Smooth muscle cell (in vitro differentiated cells): ENCODE measurements around the gene SCGB3A2. TPM values are rescaled to one million over a fixed set of nuclear protein-coding genes. Genes with fewer than 3 reads are reported as not detected.
"Not testable (repeated sequence)": the region's sequence is repeated elsewhere in the genome, so short reads cannot be mapped to it uniquely, and the experiment has no call there.

Experiments
- DNase-seq: peaks from one replicate; lab custom pipeline; 2025; ENCODE audit not compliant: unreplicated experiment; lab: John Stamatoyannopoulos, UW
- H2AFZ ChIP-seq: fragments of 200-600 bp; sonication (generic); 2 replicates; pipeline ENCODE4 v1.6.0; 2016; ENCODE audit warnings: antibody characterized with exemption, low read depth, mild to moderate bottlenecking
- H3F3A ChIP-seq: fragments of 200-600 bp; sonication (generic); 2 replicates; pipeline ENCODE4 v1.6.0; 2017; ENCODE audit warnings: antibody characterized with exemption, low read depth
- H3K27ac ChIP-seq: fragments of 200-600 bp; sonication (generic); 2 replicates; pipeline ENCODE4 v1.5.1; 2016; ENCODE audit warnings: low read depth, mild to moderate bottlenecking
- H3K27me3 ChIP-seq: fragments of 200-600 bp; sonication (generic); 2 replicates; pipeline ENCODE4 v1.6.1; 2016; ENCODE audit warnings: low read depth, mild to moderate bottlenecking
- H3K36me3 ChIP-seq: fragments of 200-600 bp; sonication (generic); 2 replicates; pipeline ENCODE4 v1.5.1; 2016; ENCODE audit warnings: low read depth
- H3K4me1 ChIP-seq: fragments of 200-600 bp; sonication (generic); 2 replicates; pipeline ENCODE4 v1.5.1; 2016; ENCODE audit warnings: low read depth
- H3K4me2 ChIP-seq: fragments of 200-600 bp; sonication (generic); 2 replicates; pipeline ENCODE4 v1.6.0; 2016; ENCODE audit warnings: mild to moderate bottlenecking
- H3K4me3 ChIP-seq: fragments of 200-600 bp; sonication (generic); 2 replicates; pipeline ENCODE4 v1.5.1; 2016; ENCODE audit warnings: mild to moderate bottlenecking
- H3K79me2 ChIP-seq: fragments of 200-600 bp; sonication (generic); 2 replicates; pipeline ENCODE4 v1.6.0; 2016; ENCODE audit warnings: low read depth, mild to moderate bottlenecking
- H3K9ac ChIP-seq: fragments of 200-600 bp; sonication (generic); 2 replicates; pipeline ENCODE4 v1.6.0; 2016; ENCODE audit warnings: low read depth
- H3K9me3 ChIP-seq: fragments of 200-600 bp; sonication (generic); replicated peaks from 2 replicates; pipeline ENCODE4 v1.5.1; 2016; ENCODE audit warnings: low read depth
- H4K20me1 ChIP-seq: fragments of 200-600 bp; sonication (generic); 2 replicates; pipeline ENCODE4 v1.6.0; 2016; ENCODE audit warnings: low read depth
- CTCF ChIP-seq: fragments of 200-600 bp; sonication (generic); IDR thresholded peaks from 2 replicates; pipeline ENCODE4 v1.5.1; 2017; ENCODE audit warnings: borderline replicate concordance, mild to moderate bottlenecking, antibody characterized with exemption; ENCODE audit not compliant: insufficient read depth, poor library complexity, severe bottlenecking
- WGBS: methylation state at CpG from one replicate; pipeline ENCODE4 v1.1.7; 2016; ENCODE audit warnings: low lambda C conversion rate; 5-methylcytosine and 5-hydroxymethylcytosine counted together
- polyA plus RNA-seq: library from polyadenylated mRNA; unstranded; fragments of >200 nt; fragmentation: Nextera tagmentation; extraction: Ambion mirVana; gene quantifications from 2 replicates; pipeline ENCODE4 v1.2.1, GENCODE V29; 2016
- total RNA-seq: library from RNA; depleted of rRNA; stranded (reverse); fragments of >200 nt; gene quantifications from 2 replicates; pipeline ENCODE4 v1.2.3, GENCODE V29; 2014

The SCGB3A2 gene
- total and polyA plus RNA-seq, 2 experiments from 2014 or later = 2.3 to 3.9 TPM

- 16% methylated on average over 18 of the region's 18 CpGs for WGBS
- H3K9ac ChIP-seq, H3K27ac ChIP-seq, DNase-seq, H3K36me3 ChIP-seq, H3K9me3 ChIP-seq, H4K20me1 ChIP-seq, H3K4me2 ChIP-seq, H3F3A ChIP-seq, H2AFZ ChIP-seq, H3K79me2 ChIP-seq, H3K4me3 ChIP-seq: not testable (repeated sequence)
- Histone ChIP-seq H3K4me1 (peaks cover 13% of the 10 kb centered on the region), H3K27me3 (peaks cover 88% of the 10 kb centered on the region)
Measured at GRCh38 chr5:147871980-147872549, 6.4 kb upstream of the SCGB3A2 start.

DNA sequence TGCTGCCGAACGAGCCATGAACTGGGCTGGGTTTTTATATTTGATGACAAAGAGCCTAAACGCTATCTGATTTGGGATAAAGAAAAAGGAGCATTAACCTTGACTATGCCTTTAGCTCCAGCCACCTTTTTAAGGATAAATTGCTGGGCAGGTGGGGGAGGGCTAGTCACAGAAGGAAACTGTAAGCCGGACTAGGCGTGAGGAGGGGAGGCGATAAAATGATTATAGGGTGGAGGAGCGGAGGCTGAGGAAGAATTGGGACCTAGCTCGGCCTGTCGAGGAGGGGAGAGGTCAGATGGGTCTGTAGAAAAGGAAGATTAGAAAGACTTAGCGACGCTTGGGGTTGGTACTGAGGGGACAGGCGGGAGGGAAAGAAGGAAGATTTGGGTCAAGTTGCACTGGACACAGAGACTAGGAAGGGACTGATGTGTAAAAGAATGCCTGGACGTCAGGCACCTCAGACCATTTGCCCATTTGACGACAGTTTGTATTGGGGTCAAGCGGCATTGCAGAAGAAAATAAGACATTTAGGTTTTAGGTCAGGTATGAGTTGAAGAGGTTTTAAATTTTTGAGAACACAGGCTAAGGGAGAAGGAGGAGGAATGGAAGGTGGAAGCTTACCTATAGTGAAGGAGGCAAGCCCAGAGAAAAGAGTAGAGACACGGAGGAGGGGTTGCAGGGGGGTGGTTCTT is 5.6 kb upstream of the SCGB3A2 start:
- WGBS = 4% methylated on average over 16 of the region's 16 CpGs
- not testable (repeated sequence) for H2AFZ ChIP-seq, H4K20me1 ChIP-seq, H3K9ac ChIP-seq, H3F3A ChIP-seq, H3K9me3 ChIP-seq, H3K27ac ChIP-seq, H3K36me3 ChIP-seq, DNase-seq, H3K79me2 ChIP-seq
- H3K4me1 ChIP-seq = peaks cover 13% of the 10 kb centered on the region
- H3K4me3 ChIP-seq = peak overlapping the region; percentile 8
- peaks cover 90% of the 10 kb centered on the region for H3K27me3 ChIP-seq
- peak overlapping the region; percentile 6 for H3K4me2 ChIP-seq

DNA sequence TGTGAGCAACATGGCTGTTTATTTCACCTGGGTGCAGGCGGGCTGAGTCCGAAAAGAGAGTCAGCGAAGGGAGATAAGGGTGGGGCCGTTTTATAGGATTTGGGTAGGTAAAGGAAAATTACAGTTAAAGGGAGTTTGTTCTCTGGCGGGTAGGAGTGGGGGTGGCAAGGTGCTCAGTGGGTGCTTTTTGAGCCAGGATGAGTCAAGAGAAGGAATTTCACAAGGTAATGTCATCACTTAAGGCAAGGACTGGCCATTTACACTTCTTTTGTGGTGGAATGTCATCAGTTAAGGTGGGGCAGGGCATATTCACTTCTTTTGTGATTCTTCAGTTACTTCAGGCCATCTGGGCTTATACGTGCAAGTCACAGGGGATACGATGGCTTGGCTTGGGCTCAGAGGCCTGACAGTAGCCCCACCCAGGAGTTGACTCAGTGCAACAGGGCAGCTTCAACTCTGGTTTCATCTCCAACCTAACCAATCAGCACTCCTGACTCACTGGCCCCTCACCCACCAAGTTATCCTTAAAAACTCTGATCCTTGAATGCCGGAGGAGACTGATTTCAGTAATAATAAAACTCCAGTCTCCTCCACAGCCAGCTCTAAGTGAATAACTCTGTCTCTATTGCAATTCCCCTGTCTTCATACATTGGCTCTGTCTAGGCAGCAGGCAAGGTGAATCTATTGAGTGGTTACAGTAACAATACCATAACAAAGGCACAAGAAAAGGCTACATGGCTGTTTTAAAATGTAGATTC is 4.2 kb upstream of the SCGB3A2 start:
- not testable (repeated sequence) for H4K20me1 ChIP-seq, H3K4me1 ChIP-seq, H3K4me3 ChIP-seq, H3F3A ChIP-seq, H3K79me2 ChIP-seq, H3K9me3 ChIP-seq, H2AFZ ChIP-seq, H3K36me3 ChIP-seq, H3K9ac ChIP-seq, H3K4me2 ChIP-seq, DNase-seq
- Histone ChIP-seq H3K27ac (peak overlapping the region; percentile 34), H3K27me3 (peaks cover 91% of the 10 kb centered on the region)
- WGBS = 9% methylated on average over 8 of the region's 8 CpGs

DNA sequence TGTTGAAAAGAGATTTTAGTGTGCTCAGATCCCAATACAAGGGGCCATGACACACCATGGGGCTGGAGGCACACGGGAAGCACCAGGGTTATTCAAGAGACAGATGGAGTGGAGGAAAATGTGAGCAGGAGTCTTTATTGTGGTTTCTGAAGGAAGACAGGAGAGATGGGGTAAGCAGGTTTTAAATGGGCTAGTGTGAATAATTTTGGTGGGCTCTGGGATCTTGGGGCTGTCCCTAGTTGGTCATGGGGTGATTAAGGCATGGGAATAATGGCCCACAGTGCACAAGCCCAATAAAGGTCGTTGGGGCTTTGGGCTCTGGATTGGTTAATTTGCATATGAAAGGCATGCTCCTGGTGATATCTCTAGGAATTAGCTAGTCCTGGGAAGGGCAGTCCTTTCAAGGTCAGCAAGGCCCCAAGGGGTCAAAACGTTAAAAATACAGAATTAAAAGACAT is 3.6 kb upstream of the SCGB3A2 start:
- Histone ChIP-seq H3K4me1 (peaks cover 6% of the 10 kb centered on the region), H3K79me2 (no peaks in the 10 kb centered on the region), H3K27ac (peak overlapping the region; percentile 34), H3F3A (no peaks in the 10 kb centered on the region), H2AFZ (no peak overlapping the region), H3K9ac (no peak overlapping the region), H3K27me3 (peaks cover 91% of the 10 kb centered on the region), H3K36me3 (no peaks in the 10 kb centered on the region), H4K20me1 (no peaks in the 10 kb centered on the region), H3K4me2 (no peak overlapping the region), H3K4me3 (no peak overlapping the region), H3K9me3 (no peaks in the 10 kb centered on the region)
- no peak for TF ChIP-seq CTCF
- no peak for DNase-seq
- 8% methylated on average over 3 of the region's 3 CpGs for WGBS

DNA sequence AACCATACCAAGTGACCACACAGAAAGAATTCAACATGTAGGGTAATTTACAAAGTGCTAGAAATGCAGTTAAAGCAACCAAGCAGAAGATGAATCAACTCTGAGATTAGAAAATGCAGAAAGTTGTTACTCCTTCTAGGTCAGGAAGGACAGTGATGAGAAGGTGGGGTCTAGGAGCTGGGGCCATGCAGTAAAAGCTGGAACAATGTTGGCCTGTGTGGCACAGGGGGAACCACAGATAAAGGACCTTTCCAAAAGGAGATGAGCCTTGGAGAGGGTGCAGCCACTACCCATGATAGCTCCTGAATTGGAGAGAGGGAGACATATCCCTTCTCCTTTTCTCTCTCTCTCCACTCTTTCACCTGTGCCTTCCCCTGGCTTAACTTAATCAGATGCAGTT is 2.4 kb upstream of the SCGB3A2 start:
- Histone ChIP-seq H3K4me3 (no peak overlapping the region), H3K36me3 (no peaks in the 10 kb centered on the region), H3K9ac (no peak overlapping the region), H3F3A (no peaks in the 10 kb centered on the region), H4K20me1 (no peaks in the 10 kb centered on the region), H3K27me3 (peaks cover 99% of the 10 kb centered on the region), H3K4me1 (peaks cover 6% of the 10 kb centered on the region), H3K4me2 (no peak overlapping the region), H3K79me2 (no peaks in the 10 kb centered on the region), H2AFZ (no peak overlapping the region), H3K27ac (no peak overlapping the region), H3K9me3 (no peaks in the 10 kb centered on the region)
- no peak for DNase-seq
- no peak for TF ChIP-seq CTCF
